ENCODE data around the gene TNS1.

DNA sequence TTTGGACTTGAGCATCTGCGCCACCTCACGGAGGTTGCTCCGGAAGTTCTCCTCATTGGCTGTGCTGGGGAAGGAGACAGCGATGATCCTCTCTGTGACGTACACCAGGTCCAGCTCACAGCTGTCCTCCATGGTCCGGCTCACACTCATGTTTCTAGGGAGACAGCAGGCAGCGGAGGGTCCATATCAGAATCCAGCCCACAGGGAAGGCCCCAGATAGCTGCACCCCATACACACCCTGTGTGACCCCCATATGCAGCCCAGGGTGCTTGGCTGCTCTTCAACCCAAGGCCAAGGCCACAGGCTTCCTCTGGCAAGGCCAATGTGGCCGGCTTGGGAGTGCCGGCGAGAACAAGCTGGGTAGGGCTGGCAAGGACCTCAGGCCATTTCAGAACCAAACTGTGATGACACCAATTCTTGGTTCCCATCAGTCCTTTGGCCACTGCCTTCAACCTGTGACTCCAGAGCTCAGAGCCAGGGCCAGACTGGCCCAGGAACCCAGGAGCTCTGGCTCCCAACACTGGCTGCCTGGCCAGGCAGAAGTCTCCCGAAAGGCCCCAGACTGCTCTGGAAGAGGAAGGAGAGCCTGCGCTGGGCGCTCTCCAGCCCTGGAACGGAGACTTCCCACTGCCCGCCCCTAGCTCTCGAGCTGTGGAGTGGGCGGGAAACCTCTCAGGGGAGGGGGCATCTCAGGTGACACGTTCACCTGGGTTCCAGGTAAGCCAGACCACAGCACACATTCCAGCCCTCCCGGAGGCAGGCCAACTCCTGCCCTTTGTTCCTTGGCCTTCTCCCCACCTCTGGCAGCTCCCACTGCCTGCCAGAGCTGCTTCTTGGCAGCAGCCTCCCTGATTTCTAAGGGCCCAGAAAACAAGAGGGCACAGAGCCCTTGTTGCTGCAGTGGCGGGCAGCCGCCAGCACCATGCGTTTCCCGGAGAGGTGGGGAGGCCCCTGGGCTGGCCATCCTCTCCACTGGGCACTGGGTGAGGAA, 104.7 kb downstream of the TNS1 start:
- TF ChIP-seq, protein P1, sequence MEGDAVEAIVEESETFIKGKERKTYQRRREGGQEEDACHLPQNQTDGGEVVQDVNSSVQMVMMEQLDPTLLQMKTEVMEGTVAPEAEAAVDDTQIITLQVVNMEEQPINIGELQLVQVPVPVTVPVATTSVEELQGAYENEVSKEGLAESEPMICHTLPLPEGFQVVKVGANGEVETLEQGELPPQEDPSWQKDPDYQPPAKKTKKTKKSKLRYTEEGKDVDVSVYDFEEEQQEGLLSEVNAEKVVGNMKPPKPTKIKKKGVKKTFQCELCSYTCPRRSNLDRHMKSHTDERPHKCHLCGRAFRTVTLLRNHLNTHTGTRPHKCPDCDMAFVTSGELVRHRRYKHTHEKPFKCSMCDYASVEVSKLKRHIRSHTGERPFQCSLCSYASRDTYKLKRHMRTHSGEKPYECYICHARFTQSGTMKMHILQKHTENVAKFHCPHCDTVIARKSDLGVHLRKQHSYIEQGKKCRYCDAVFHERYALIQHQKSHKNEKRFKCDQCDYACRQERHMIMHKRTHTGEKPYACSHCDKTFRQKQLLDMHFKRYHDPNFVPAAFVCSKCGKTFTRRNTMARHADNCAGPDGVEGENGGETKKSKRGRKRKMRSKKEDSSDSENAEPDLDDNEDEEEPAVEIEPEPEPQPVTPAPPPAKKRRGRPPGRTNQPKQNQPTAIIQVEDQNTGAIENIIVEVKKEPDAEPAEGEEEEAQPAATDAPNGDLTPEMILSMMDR (conservative IDR thresholded peaks at IDR 0.05; ENCODE audit: low read depth, low read length): no peak
- no peak for TF ChIP-seq EZH2phosphoT487 (IDR thresholded peaks at IDR 0.05; ENCODE audit: borderline replicate concordance, low read length)
